CD14-positive monocyte (primary cell): Measurements from ENCODE around the gene UBASH3B. TPM values are rescaled to one million over a fixed set of nuclear protein-coding genes. Genes with fewer than 3 reads are reported as not detected.

Source experiments
- DNase-seq, 3 donors: peaks; one replicate each; pipeline ENCODE4 v3.0.0-alpha.2; 2011 to 2022
- H2AFZ ChIP-seq: 2 replicates; pipeline ENCODE4 v1.6.0; 2012; ENCODE audit warnings: mild to moderate bottlenecking, low read depth, low read length, inconsistent platforms; ENCODE audit not compliant: insufficient read depth, poor library complexity, severe bottlenecking
- H3K27ac ChIP-seq, 2 donors: 1 replicate in 1 of 2; 2 replicates in 1 of 2; pipeline ENCODE4 v1.5.1; 2012 to 2013; ENCODE audit warnings: low read length in 2 of 2, control low read depth in 1 of 2, inconsistent platforms in 1 of 2, low read depth in 1 of 2, mild to moderate bottlenecking in 1 of 2
- H3K27me3 ChIP-seq, 2 donors: one replicate each; pipeline versions ENCODE4 v1.6.0 to v1.6.1; 2011 to 2013; ENCODE audit warnings: low read length in 2 of 2; ENCODE audit not compliant: control insufficient read depth in 2 of 2, insufficient read depth in 2 of 2
- H3K36me3 ChIP-seq, 2 donors: replicated peaks in 1 of 2; 1 replicate in 1 of 2; 2 replicates in 1 of 2; pipeline versions ENCODE4 v1.5.1 to v1.6.1; 2012 to 2013; ENCODE audit warnings: low read length in 2 of 2, control low read depth in 1 of 2, inconsistent platforms in 1 of 2, mild to moderate bottlenecking in 1 of 2; ENCODE audit not compliant: insufficient read depth in 2 of 2, control insufficient read depth in 1 of 2
- H3K4me1 ChIP-seq, 2 donors: 1 replicate in 1 of 2; 2 replicates in 1 of 2; pipeline versions ENCODE4 v1.5.1 to v1.6.1; 2012 to 2013; ENCODE audit warnings: low read length in 2 of 2, control low read depth in 1 of 2, inconsistent platforms in 1 of 2, mild to moderate bottlenecking in 1 of 2, moderate library complexity in 1 of 2; ENCODE audit not compliant: insufficient read depth in 2 of 2, control insufficient read depth in 1 of 2
- H3K4me2 ChIP-seq: replicated peaks from 2 replicates; pipeline ENCODE3; 2012; ENCODE audit warnings: low read length, moderate library complexity, mild to moderate bottlenecking; ENCODE audit not compliant: poor library complexity, severe bottlenecking; ENCODE audit errors: extremely low read depth
- H3K4me3 ChIP-seq, 3 experiments: fragments of 200-600 bp in 1 of 3; sonication (generic) in 1 of 3; replicated peaks in 1 of 3; 1 replicate in 2 of 3; 2 replicates in 1 of 3; pipeline ENCODE4 v1.5.1; 2011 to 2013; ENCODE audit warnings: low read length in 3 of 3, mild to moderate bottlenecking in 3 of 3, control low read depth in 2 of 3, low read depth in 2 of 3, inconsistent platforms in 1 of 3, moderate library complexity in 1 of 3
- H3K79me2 ChIP-seq: 2 replicates; pipeline ENCODE4 v1.6.0; 2012; ENCODE audit warnings: mild to moderate bottlenecking, control low read depth, inconsistent platforms, low read length, moderate library complexity; ENCODE audit not compliant: insufficient read depth
- H3K9ac ChIP-seq: 2 replicates; pipeline ENCODE4 v1.6.0; 2017; ENCODE audit warnings: low read length, mild to moderate bottlenecking; ENCODE audit not compliant: insufficient read depth, poor library complexity, severe bottlenecking
- H3K9me3 ChIP-seq, 2 donors: replicated peaks in 1 of 2; 1 replicate in 1 of 2; 2 replicates in 1 of 2; pipeline versions ENCODE4 v1.5.1 to v1.6.1; 2012 to 2013; ENCODE audit warnings: low read length in 2 of 2, control low read depth in 1 of 2; ENCODE audit not compliant: control insufficient read depth in 1 of 2, insufficient read depth in 1 of 2
- H4K20me1 ChIP-seq: 2 replicates; pipeline ENCODE4 v1.6.0; 2012; ENCODE audit warnings: mild to moderate bottlenecking, low read length, control low read depth, moderate library complexity; ENCODE audit not compliant: insufficient read depth
- H3K27ac Mint-ChIP-seq, 7 donors: one replicate each; pipeline ENCODE4 v1.8.0; 2020; ENCODE audit warnings: mild to moderate bottlenecking in 7 of 7, mixed read lengths in 7 of 7, moderate library complexity in 6 of 7, inconsistent platforms in 2 of 7
- H3K27me3 Mint-ChIP-seq, 3 donors: one replicate each; pipeline ENCODE4 v1.8.0; 2021 to 2022; ENCODE audit warnings: low read depth in 3 of 3, mild to moderate bottlenecking in 3 of 3, mixed read lengths in 3 of 3, moderate library complexity in 3 of 3, inconsistent platforms in 1 of 3
- H3K36me3 Mint-ChIP-seq, 2 donors: one replicate each; pipeline ENCODE4 v1.8.0; 2020; ENCODE audit warnings: mixed read lengths in 2 of 2, inconsistent platforms in 1 of 2, mild to moderate bottlenecking in 1 of 2
- H3K4me1 Mint-ChIP-seq: one replicate; pipeline ENCODE4 v1.8.0; 2020; ENCODE audit warnings: mild to moderate bottlenecking, mixed read lengths
- H3K4me3 Mint-ChIP-seq, 2 donors: one replicate each; pipeline ENCODE4 v1.8.0; 2020; ENCODE audit warnings: mild to moderate bottlenecking in 2 of 2, mixed read lengths in 2 of 2, moderate library complexity in 1 of 2
- H3K9me3 Mint-ChIP-seq, 7 donors: one replicate each; pipeline ENCODE4 v1.8.0; 2020 to 2022; ENCODE audit warnings: mixed read lengths in 7 of 7, mild to moderate bottlenecking in 6 of 7, moderate library complexity in 6 of 7, inconsistent platforms in 2 of 7
- WGBS: methylation state at CpG from one replicate; pipeline ENCODE4 v1.1.5; 2013; ENCODE audit warnings: missing lambda C conversion rate; ENCODE audit not compliant: insufficient coverage; 5-methylcytosine and 5-hydroxymethylcytosine counted together
- intact Hi-C, 2 donors: fragments of 100-400 bp; cut with micrococcal nuclease; formaldehyde crosslinking; loops; one replicate each; pipeline versions ENCODE4 v1.15.0 to v1.15.1; 2023
- polyA plus RNA-seq, 3 donors: library from polyadenylated mRNA; depleted of rRNA in 1 of 3; unstranded in 2 of 3; stranded (reverse) in 1 of 3; fragments of 300-500 nt in 2 of 3; fragments of >200 nt in 1 of 3; fragmentation: Illumina TruSeq in 2 of 3; gene quantifications; 1 replicate in 2 of 3; 2 replicates in 1 of 3; pipeline ENCODE4 v1.2.3, GENCODE V29; 2012 to 2021
- TF ChIP-seq, protein P1 (sequence below): fragments of 200-600 bp; IDR thresholded peaks from one replicate; pipeline ENCODE4 v1.8.0; 2022; ENCODE audit warnings: antibody characterized with exemption, mild to moderate bottlenecking

Gene UBASH3B
- polyA plus RNA-seq, 3 donors = 3.3 to 13.5 (median 7.1) TPM

DNA sequence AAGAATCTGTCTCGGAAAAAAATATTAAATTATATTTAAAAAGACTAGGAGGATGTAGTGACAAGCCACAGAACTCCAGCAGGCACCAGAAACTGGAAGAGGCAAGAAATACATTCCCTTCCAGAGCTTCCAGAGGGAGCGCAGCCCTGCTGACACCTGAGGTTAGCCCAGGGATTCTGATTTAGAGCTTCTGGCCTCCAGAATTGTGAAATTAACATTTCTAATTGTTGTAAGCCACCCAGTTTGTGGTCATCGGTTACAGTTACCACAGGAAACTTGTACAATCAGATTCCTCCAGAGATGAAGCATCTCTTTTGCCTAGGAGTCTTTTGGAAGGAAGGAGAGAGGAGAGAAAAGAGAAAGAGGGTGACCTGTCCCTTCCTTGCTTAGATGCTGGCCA is 6.4 kb upstream of the UBASH3B start:
- no peaks in the 10 kb centered on the region for H3K79me2 ChIP-seq
- no peaks in the 10 kb centered on the region for H3K9me3 ChIP-seq
- H3K4me3 ChIP-seq = no peak overlapping the region
- no peaks in the 10 kb centered on the region for H4K20me1 ChIP-seq
- TF ChIP-seq, protein P1, sequence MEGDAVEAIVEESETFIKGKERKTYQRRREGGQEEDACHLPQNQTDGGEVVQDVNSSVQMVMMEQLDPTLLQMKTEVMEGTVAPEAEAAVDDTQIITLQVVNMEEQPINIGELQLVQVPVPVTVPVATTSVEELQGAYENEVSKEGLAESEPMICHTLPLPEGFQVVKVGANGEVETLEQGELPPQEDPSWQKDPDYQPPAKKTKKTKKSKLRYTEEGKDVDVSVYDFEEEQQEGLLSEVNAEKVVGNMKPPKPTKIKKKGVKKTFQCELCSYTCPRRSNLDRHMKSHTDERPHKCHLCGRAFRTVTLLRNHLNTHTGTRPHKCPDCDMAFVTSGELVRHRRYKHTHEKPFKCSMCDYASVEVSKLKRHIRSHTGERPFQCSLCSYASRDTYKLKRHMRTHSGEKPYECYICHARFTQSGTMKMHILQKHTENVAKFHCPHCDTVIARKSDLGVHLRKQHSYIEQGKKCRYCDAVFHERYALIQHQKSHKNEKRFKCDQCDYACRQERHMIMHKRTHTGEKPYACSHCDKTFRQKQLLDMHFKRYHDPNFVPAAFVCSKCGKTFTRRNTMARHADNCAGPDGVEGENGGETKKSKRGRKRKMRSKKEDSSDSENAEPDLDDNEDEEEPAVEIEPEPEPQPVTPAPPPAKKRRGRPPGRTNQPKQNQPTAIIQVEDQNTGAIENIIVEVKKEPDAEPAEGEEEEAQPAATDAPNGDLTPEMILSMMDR = no peak
- no peak overlapping the region for H2AFZ ChIP-seq
- intact Hi-C loops = no loop called here
- Mint-ChIP-seq H3K4me3 (peak overlapping the region in 1 of 2 donors; percentile 26), H3K36me3 (no peaks in the 10 kb centered on the region), H3K27ac (peak overlapping the region in 1 of 7 donors; percentile 10), H3K4me1 (peaks cover 36% of the 10 kb centered on the region), H3K9me3 (peaks cover 0 to 2% (median 0%) of the 10 kb centered on the region in 7 donors), H3K27me3 (peaks cover 15 to 21% (median 18%) of the 10 kb centered on the region in 3 donors)
- H3K9ac ChIP-seq = no peak overlapping the region
- no peak overlapping the region for H3K4me2 ChIP-seq
- H3K27ac ChIP-seq = no peak overlapping the region
- no peaks in the 10 kb centered on the region for H3K36me3 ChIP-seq
- DNase-seq = no peak
- H3K4me1 ChIP-seq = peaks cover 32 to 35% of the 10 kb centered on the region in 2 donors
- WGBS = 8% methylated on average over 2 of the region's 3 CpGs
- no peaks in the 10 kb centered on the region for H3K27me3 ChIP-seq

DNA sequence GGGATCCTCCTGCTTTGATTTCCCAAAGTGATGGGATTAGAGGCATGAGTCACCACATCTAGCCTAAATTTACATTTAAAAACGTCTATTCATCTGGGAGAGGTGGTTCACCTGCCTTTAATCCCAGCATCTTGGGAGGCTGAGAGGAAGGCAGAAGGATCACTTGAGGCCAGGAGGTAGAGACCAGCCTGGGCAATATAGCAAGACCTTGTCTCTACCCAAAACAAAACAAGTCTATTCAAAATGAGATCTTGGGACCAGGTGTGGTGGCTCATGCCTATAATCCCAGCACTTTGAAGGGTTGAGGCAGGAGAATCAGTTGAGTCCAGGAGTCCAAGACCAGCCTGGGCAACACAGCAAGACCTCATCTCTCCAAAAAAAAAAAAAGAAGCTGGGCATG is 4.9 kb upstream of the UBASH3B start:
- WGBS = no CpG with 5 or more reads among the region's 1 CpG
- Histone ChIP-seq H3K4me1 (peaks cover 46 to 49% of the 10 kb centered on the region in 2 donors), H2AFZ (no peak overlapping the region), H3K27me3 (no peaks in the 10 kb centered on the region), H3K36me3 (no peaks in the 10 kb centered on the region), H3K4me3 (no peak overlapping the region), H3K9me3 (no peaks in the 10 kb centered on the region), H3K9ac (no peak overlapping the region), H3K79me2 (peaks cover 3% of the 10 kb centered on the region), H3K4me2 (no peak overlapping the region), H4K20me1 (no peaks in the 10 kb centered on the region), H3K27ac (no peak overlapping the region)
- Mint-ChIP-seq H3K27me3 (peaks cover 15 to 17% (median 15%) of the 10 kb centered on the region in 3 donors), H3K4me3 (peak overlapping the region in 1 of 2 donors; percentile 51), H3K9me3 (peaks cover 0 to 2% (median 0%) of the 10 kb centered on the region in 7 donors), H3K36me3 (no peaks in the 10 kb centered on the region), H3K27ac (no peak overlapping the region), H3K4me1 (peaks cover 49% of the 10 kb centered on the region)
- intact Hi-C loops = no loop called here
- TF ChIP-seq, protein P1 = no peak
- DNase-seq = no peak
